Upper lobe of left lung (tissue), 4 donors: ENCODE measurements around the gene KCTD7.

Experiments
- POLR2A ChIP-seq, 4 donors: fragments of 450-650 bp; IDR thresholded peaks; one replicate each; pipeline ENCODE4 v1.5.1; 2016 to 2017; ENCODE audit warnings: antibody characterized with exemption in 4 of 4, mild to moderate bottlenecking in 2 of 4
- TF ChIP-seq, protein P1 (sequence below), 6 experiments: fragments of 450-650 bp in 4 of 6; fragments of 200-600 bp in 2 of 6; sonication (generic) in 2 of 6; IDR thresholded peaks; one replicate each; pipeline ENCODE4 v1.5.1; 2016 to 2019; ENCODE audit warnings: antibody characterized with exemption in 6 of 6

DNA sequence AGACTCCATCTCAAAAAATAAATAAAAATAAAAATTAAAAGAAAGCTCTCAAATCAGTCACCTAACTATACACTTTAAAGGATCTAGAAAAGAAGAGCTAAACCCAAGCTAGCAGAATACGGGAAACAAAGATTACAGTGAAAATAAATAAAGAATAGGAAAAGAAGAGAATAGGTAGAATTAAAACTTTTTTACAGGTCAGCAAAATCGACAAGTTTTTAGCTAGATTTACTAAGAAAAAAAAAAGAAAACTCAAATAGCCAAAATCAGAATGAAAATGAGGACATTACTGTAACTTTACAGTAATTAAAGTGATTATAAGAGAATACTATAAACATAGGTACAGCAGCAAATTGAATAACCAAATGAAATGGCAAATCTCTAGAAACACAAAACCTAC is 60.4 kb downstream of the KCTD7 start:
- TF ChIP-seq, protein P1, sequence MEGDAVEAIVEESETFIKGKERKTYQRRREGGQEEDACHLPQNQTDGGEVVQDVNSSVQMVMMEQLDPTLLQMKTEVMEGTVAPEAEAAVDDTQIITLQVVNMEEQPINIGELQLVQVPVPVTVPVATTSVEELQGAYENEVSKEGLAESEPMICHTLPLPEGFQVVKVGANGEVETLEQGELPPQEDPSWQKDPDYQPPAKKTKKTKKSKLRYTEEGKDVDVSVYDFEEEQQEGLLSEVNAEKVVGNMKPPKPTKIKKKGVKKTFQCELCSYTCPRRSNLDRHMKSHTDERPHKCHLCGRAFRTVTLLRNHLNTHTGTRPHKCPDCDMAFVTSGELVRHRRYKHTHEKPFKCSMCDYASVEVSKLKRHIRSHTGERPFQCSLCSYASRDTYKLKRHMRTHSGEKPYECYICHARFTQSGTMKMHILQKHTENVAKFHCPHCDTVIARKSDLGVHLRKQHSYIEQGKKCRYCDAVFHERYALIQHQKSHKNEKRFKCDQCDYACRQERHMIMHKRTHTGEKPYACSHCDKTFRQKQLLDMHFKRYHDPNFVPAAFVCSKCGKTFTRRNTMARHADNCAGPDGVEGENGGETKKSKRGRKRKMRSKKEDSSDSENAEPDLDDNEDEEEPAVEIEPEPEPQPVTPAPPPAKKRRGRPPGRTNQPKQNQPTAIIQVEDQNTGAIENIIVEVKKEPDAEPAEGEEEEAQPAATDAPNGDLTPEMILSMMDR (IDR thresholded peaks at IDR 0.05), result no peak
- TF ChIP-seq POLR2A (IDR thresholded peaks at IDR 0.05), result no peak
